Measurements from ENCODE around the gene PMEPA1. TPM values are rescaled to one million over a fixed set of nuclear protein-coding genes. Genes with fewer than 3 reads are reported as not detected.

The PMEPA1 gene
- total and polyA plus RNA-seq, 2 donors (not counting 1 experiment from before 2014, with no cell fraction given) = 9.9 to 37.4 TPM

DNA sequence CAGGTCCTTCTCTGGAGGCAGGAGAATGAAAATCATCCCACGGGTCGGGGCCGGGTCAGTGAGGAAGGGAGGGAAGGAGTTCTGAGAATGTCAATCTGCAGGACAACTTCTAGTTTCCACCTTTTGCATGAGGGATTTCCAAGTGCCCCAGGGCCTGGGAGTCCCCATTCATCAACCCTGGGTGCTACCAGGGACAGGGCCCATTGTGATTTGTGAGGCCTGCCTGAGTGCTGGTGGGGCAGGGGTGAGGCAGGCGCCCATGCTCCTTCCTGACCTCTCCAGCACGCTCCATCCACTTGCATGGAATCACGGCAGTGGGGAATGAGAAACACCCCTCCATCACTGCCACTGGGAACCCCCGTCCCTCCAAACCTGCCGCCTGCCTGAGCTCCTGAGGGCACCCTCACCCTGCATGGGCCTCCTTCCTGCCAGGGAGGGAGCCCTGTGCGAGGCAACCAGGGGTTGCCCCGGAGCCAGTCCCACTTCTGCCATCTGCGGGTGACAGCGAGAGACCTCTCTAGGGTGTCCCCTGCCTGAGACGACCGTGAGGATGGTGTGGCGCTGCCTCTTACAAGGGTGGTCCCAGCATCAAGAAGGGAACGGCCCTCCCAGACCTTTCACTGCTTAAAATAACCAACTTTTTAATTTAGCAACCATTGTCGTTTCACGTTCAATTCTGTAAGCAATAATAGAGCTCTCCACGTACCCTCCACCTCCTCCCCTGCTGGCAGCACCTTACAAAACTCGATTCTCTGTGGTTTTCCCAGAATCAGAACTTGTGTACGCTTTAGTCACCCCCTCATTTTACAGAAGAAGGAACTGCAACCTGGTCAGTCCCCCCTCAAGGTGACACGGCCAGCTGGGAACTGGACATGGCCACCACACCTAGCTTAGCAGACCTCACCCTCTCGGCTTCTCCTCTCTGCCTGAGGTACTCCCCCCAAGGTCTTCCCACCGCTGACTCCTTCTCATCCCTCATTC lies 28.6 kb downstream of the PMEPA1 start:
- no peak overlapping the region for H2AFZ ChIP-seq (ENCODE audit: insufficient read depth, low read depth, low read length, poor library complexity, severe bottlenecking)
- 16% methylated on average over 20 of the region's 24 CpGs for WGBS (ENCODE audit: insufficient coverage)
- H3K4me1 ChIP-seq (ENCODE audit: control insufficient read depth in 2 of 2, insufficient read depth in 2 of 2, low read length in 2 of 2) = peaks cover 98 to 100% of the 10 kb centered on the region in 2 donors
- TF ChIP-seq EZH2 (IDR thresholded peaks at IDR 0.05; ENCODE audit: borderline replicate concordance, insufficient read depth, low read depth, low read length, poor library complexity, severe bottlenecking) = no peak
- TF ChIP-seq, protein P1, sequence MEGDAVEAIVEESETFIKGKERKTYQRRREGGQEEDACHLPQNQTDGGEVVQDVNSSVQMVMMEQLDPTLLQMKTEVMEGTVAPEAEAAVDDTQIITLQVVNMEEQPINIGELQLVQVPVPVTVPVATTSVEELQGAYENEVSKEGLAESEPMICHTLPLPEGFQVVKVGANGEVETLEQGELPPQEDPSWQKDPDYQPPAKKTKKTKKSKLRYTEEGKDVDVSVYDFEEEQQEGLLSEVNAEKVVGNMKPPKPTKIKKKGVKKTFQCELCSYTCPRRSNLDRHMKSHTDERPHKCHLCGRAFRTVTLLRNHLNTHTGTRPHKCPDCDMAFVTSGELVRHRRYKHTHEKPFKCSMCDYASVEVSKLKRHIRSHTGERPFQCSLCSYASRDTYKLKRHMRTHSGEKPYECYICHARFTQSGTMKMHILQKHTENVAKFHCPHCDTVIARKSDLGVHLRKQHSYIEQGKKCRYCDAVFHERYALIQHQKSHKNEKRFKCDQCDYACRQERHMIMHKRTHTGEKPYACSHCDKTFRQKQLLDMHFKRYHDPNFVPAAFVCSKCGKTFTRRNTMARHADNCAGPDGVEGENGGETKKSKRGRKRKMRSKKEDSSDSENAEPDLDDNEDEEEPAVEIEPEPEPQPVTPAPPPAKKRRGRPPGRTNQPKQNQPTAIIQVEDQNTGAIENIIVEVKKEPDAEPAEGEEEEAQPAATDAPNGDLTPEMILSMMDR (IDR thresholded peaks at IDR 0.05) = peak; percentile 39
- ChIA-PET CTCF (interaction anchor here (0.9 to 7.5 kb wide), 21 partner anchors 11 to 500 kb away, joined by 3 to 70 read pairs (median 9); partner anchors contain the start of genes PMEPA1 and ZBP1), POLR2A (interaction anchor here (0.8 to 3.8 kb wide), 12 partner anchors 10 to 283 kb away, joined by 3 to 19 read pairs (median 10); partner anchors contain the start of genes PMEPA1 and ZBP1)
- Mint-ChIP-seq H3K9me3 (ENCODE audit: insufficient read depth) (no peaks in the 10 kb centered on the region), H3K4me3 (peak overlapping the region; percentile 86), H3K27me3 (no peaks in the 10 kb centered on the region), H3K4me1 (peaks cover 100% of the 10 kb centered on the region), H3K27ac (peak overlapping the region; percentile 96)
- peak overlapping the region; percentile 74 for H3K4me2 ChIP-seq (replicated peaks; ENCODE audit: low read depth, low read length, poor library complexity, severe bottlenecking)
- H3K36me3 ChIP-seq (replicated peaks in 1 of 2; ENCODE audit: control extremely low read depth in 1 of 2, control insufficient read depth in 1 of 2, extremely low read depth in 1 of 2, insufficient read depth in 2 of 2, low read length in 1 of 2) = peaks cover under 1 to 3% of the 10 kb centered on the region in 2 experiments
- H3K27ac ChIP-seq (ENCODE audit: low read length in 2 of 2) = peak overlapping the region; percentile 88 to 96
- no peaks in the 10 kb centered on the region for H3K27me3 ChIP-seq (replicated peaks in 1 of 4; ENCODE audit: control extremely low read depth in 1 of 4, control insufficient read depth in 3 of 4, insufficient read depth in 4 of 4, low read length in 3 of 4)
- peak overlapping the region; percentile 53 for H3K9ac ChIP-seq (ENCODE audit: low read length)
- H4K20me1 ChIP-seq (ENCODE audit: control insufficient read depth, insufficient read depth, low read length, poor library complexity, severe bottlenecking) = peaks cover 61% of the 10 kb centered on the region
- peaks cover 82% of the 10 kb centered on the region for H3K79me2 ChIP-seq (ENCODE audit: control insufficient read depth, insufficient read depth, low read length)
- ATAC-seq (ENCODE audit: low read depth) (peak; percentile 48), DNase-seq (peak; percentile 85)
- no peaks in the 10 kb centered on the region for H3K9me3 ChIP-seq (ENCODE audit: control extremely low read depth in 1 of 3, control insufficient read depth in 2 of 3, insufficient read depth in 1 of 3, low read length in 2 of 3)
- intact Hi-C loops (cut with micrococcal nuclease) = loop anchor here (1.0 to 10.0 kb wide), 9 partner anchors 22 to 1324 kb away; partner anchors contain the start of genes CTSZ, PMEPA1, RBM38 and ZBP1
- peak overlapping the region; percentile 9 to 55 (median 29) for H3K4me3 ChIP-seq (ENCODE audit: control extremely low read depth in 1 of 5, extremely low read depth in 1 of 5, insufficient read depth in 1 of 5, low read depth in 2 of 5, low read length in 4 of 5)
